CD4-positive, alpha-beta T cell treated with Interleukin-21 for 1 hour (primary cell): ENCODE measurements around the gene IFNA2.
"Not testable (repeated sequence)": the region's sequence is repeated elsewhere in the genome, so short reads cannot be mapped to it uniquely, and the experiment has no call there.

Experiments used
- DNase-seq: peaks from one replicate; pipeline ENCODE4 v3.0.0-alpha.2; 2020

The IFNA2 gene

GRCh38 chr9:21385131-21385670, at the start of gene IFNA2:
Gene IFNA2 (minus strand): TSS chr9:21385398. CDS start chr9:21385329, 69 bp downstream.
- DNase-seq: no peak

- not testable (repeated sequence) for DNase-seq
Measured at GRCh38 chr9:21435015-21435383, 49.8 kb upstream of the IFNA2 start.

- DNase-seq: peak; percentile 58
Measured at GRCh38 chr9:21434202-21435014, 49.2 kb upstream of the IFNA2 start.

GRCh38 chr9:21432672-21433425, 47.7 kb upstream of the IFNA2 start:
- DNase-seq: no peak

GRCh38 chr9:21429191-21429590, 44.0 kb upstream of the IFNA2 start:
- no peak for DNase-seq

GRCh38 chr9:21428235-21428634, 43.0 kb upstream of the IFNA2 start:
- no peak for DNase-seq

GRCh38 chr9:21415493-21416267, 30.5 kb upstream of the IFNA2 start:
- DNase-seq: no peak

GRCh38 chr9:21414220-21414940, 29.2 kb upstream of the IFNA2 start:
- no peak for DNase-seq

- DNase-seq: peak; percentile 12
Measured at GRCh38 chr9:21413624-21414023, 28.4 kb upstream of the IFNA2 start.

- DNase-seq: no peak
Measured at GRCh38 chr9:21413151-21413550, 28.0 kb upstream of the IFNA2 start.

- no peak for DNase-seq
Measured at GRCh38 chr9:21412107-21412506, 26.9 kb upstream of the IFNA2 start.

- DNase-seq: no peak
Measured at GRCh38 chr9:21408817-21409216, 23.6 kb upstream of the IFNA2 start, which contains the start of gene IFNA8. Gene IFNA8 (plus strand): TSS chr9:21409117. CDS start chr9:21409177, 60 bp downstream.

GRCh38 chr9:21404146-21404545, 18.9 kb upstream of the IFNA2 start:
- DNase-seq: no peak

- DNase-seq: no peak
Measured at GRCh38 chr9:21402386-21403251, 17.4 kb upstream of the IFNA2 start.

GRCh38 chr9:21399956-21400355, 14.8 kb upstream of the IFNA2 start:
- no peak for DNase-seq

- no peak for DNase-seq
Measured at GRCh38 chr9:21398955-21399489, 13.8 kb upstream of the IFNA2 start.

- peak; percentile 54 for DNase-seq
Measured at GRCh38 chr9:21395778-21396717, 10.8 kb upstream of the IFNA2 start.

GRCh38 chr9:21392270-21392669, 7.1 kb upstream of the IFNA2 start:
- DNase-seq: peak; percentile 10

GRCh38 chr9:21383627-21384026, 1.6 kb downstream of the IFNA2 start:
- no peak for DNase-seq
